Neural crest cell (in vitro differentiated cells): Measurements from ENCODE around the gene CTIF. TPM values are rescaled to one million over a fixed set of nuclear protein-coding genes. Genes with fewer than 3 reads are reported as not detected.

ENCODE experiments used
- DNase-seq: peaks from one replicate; pipeline ENCODE4 v3.0.0; 2021; ENCODE audit warnings: low read depth, mixed read lengths, low spot score
- H3K27ac Mint-ChIP-seq: one replicate; pipeline ENCODE4 v1.8.0; 2021; ENCODE audit warnings: mild to moderate bottlenecking, mixed read lengths; ENCODE audit not compliant: unreplicated experiment
- H3K27me3 Mint-ChIP-seq: 2 replicates; pipeline ENCODE4 v1.8.0; 2021; ENCODE audit warnings: low read depth, mild to moderate bottlenecking, mixed read lengths
- H3K36me3 Mint-ChIP-seq: 2 replicates; pipeline ENCODE4 v1.8.0; 2021; ENCODE audit warnings: low read depth, mild to moderate bottlenecking, mixed read lengths
- H3K4me1 Mint-ChIP-seq: 2 replicates; pipeline ENCODE4 v1.8.0; 2021; ENCODE audit warnings: mixed read lengths
- H3K4me3 Mint-ChIP-seq: one replicate; pipeline ENCODE4 v1.8.0; 2021; ENCODE audit warnings: mild to moderate bottlenecking, mixed read lengths
- H3K9me3 Mint-ChIP-seq: 2 replicates; pipeline ENCODE4 v1.8.0; 2021; ENCODE audit warnings: mixed read lengths
- CTCF ChIP-seq: fragments of 200-600 bp; sonication (generic); conservative IDR thresholded peaks from 2 replicates; pipeline ENCODE4 v1.5.0; 2021; ENCODE audit warnings: antibody characterized with exemption, mild to moderate bottlenecking
- total RNA-seq: library from RNA; stranded (reverse); gene quantifications from 2 replicates; pipeline ENCODE4 v1.2.1, GENCODE V29; 2021

CTIF gene
- total RNA-seq, 1 donor from 2014 or later = 52.6 TPM

DNA sequence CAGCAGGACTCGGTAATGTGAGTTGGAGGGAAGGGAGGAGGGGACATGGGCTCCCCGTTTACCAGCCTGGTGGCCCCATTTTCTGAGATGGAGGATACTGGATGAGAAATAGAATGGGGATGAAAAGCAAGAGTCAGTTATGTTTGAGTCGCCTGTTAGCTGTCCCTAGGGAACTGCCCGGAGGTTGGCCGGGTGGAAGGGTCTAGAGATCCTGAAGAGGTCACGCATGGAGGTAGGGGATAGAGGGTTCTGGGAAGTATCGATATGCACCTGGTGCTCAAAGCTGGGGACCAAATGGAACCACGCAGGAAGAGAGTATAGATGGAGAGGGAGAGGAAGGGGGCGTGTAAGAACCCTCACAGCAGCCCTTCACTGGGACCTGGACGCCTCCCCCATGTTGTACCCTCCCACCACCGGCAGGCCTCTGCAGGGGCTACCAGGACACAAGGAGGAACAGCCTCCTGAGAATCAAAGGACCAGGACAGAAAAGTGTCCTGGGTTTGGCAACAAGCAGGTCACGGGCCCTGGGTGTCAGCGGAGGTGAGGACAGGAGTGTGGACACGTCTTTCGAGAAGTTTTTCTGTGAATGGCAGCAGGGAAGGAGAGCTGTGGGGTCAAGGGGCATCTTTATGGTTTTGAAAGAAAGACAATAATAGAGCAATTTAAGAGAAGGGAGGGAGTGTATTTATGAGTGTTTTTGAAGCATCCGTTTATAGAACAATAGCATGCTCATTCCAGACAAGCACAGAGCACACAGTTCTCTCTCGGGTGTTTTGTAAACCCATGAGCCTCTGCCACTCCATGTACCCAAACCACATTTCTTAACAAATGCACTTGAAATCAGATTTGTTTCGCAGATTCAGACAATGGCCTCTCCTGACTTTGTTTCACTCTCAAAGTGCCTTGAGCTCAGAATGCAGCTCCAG is 279.8 kb downstream of the CTIF start:
- TF ChIP-seq CTCF = no peak
- Mint-ChIP-seq H3K9me3 (peaks cover 4% of the 10 kb centered on the region), H3K27ac (peak overlapping the region; percentile 69), H3K4me1 (peaks cover 23% of the 10 kb centered on the region), H3K27me3 (no peaks in the 10 kb centered on the region), H3K36me3 (peaks cover 16% of the 10 kb centered on the region), H3K4me3 (no peak overlapping the region)
- DNase-seq = no peak

DNA sequence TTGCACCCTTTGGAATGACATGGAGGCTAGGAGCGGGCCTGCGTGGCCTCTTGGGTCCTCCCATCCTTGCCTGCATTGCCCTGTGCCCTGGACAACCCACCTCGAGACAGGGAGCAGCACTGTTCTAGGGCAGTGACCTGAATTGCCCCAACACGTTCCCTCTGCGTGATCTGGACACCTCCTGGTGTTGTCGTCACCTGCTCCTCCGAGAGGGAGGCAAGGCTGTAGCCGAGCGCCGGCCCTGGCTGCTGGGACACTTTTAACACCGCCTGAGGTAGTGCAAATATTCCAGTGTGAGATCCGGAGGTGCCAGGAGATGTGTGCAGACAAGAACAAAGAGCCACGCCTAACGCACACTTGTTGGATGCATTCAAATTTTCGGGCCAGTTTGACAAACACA is 280.4 kb downstream of the CTIF start:
- Mint-ChIP-seq H3K36me3 (peaks cover 20% of the 10 kb centered on the region), H3K27me3 (no peaks in the 10 kb centered on the region), H3K4me1 (peaks cover 19% of the 10 kb centered on the region), H3K9me3 (peaks cover 4% of the 10 kb centered on the region), H3K4me3 (no peak overlapping the region), H3K27ac (no peak overlapping the region)
- no peak for DNase-seq
- TF ChIP-seq CTCF = no peak

GRCh38 chr18:48819781-48820482 is 281.1 kb downstream of the CTIF start:
- TF ChIP-seq CTCF = no peak
- Mint-ChIP-seq H3K27me3 (no peaks in the 10 kb centered on the region), H3K4me1 (peaks cover 22% of the 10 kb centered on the region), H3K36me3 (peaks cover 20% of the 10 kb centered on the region), H3K4me3 (no peak overlapping the region), H3K27ac (peak overlapping the region; percentile 21), H3K9me3 (peaks cover 4% of the 10 kb centered on the region)
- no peak for DNase-seq

DNA sequence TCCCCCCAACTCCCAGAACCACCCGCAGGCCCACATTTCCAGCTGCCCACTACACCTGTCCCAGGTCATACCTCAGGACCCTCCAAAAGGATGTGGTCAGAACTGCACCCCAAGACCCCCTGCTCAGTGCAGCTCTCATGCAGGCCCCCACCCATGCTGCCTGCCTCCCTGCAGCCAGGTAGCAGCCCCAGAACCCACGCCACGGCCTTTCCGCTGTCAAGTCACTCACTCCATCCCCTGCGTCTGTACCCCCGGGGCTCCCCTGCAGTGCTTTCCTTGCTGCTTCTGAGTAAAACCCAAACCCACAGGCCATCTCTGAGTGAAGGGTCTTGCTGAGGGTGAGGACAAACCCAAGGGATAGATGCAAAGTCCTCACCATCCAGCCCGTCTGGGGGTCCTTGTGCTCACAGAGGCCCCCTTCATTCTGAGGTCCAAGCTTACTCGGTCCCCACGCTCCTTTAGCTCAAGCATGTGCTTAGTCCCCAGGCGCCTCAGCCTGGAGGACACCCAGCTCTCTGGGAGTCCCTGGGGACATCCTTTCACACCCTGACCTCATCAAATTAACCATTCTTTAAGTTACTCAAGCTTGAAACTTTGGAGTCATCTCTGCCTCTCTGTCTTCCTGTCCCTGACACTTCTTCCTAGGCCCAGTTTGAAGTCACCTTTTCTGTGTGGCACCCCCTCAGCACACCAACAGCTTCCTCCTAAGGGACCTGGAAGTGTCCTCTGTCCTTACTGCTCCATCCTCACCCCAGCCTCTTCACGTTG is 281.8 kb downstream of the CTIF start:
- peak overlapping the region; percentile 87 for H3K27ac Mint-ChIP-seq
- H3K4me1 Mint-ChIP-seq = peaks cover 29% of the 10 kb centered on the region
- H3K27me3 Mint-ChIP-seq = no peaks in the 10 kb centered on the region
- no peak for DNase-seq
- peaks cover 20% of the 10 kb centered on the region for H3K36me3 Mint-ChIP-seq
- TF ChIP-seq CTCF = no peak
- H3K9me3 Mint-ChIP-seq = peaks cover 4% of the 10 kb centered on the region
- no peak overlapping the region for H3K4me3 Mint-ChIP-seq

GRCh38 chr18:48821251-48821590 is 282.4 kb downstream of the CTIF start:
- TF ChIP-seq CTCF = no peak
- H3K36me3 Mint-ChIP-seq = peaks cover 20% of the 10 kb centered on the region
- H3K4me1 Mint-ChIP-seq = peaks cover 35% of the 10 kb centered on the region
- H3K9me3 Mint-ChIP-seq = peaks cover 4% of the 10 kb centered on the region
- H3K4me3 Mint-ChIP-seq = no peak overlapping the region
- DNase-seq = no peak
- peak overlapping the region; percentile 87 for H3K27ac Mint-ChIP-seq
- H3K27me3 Mint-ChIP-seq = no peaks in the 10 kb centered on the region
